SKM-1 (cell line): ENCODE data around the gene RPL32.
"Not testable (repeated sequence)": the region's sequence is repeated elsewhere in the genome, so short reads cannot be mapped to it uniquely, and the experiment has no call there.

ENCODE experiments used
- DNase-seq: peaks from one replicate; lab custom pipeline; 2025; ENCODE audit not compliant: unreplicated experiment; lab: John Stamatoyannopoulos, UW

Gene RPL32

DNA sequence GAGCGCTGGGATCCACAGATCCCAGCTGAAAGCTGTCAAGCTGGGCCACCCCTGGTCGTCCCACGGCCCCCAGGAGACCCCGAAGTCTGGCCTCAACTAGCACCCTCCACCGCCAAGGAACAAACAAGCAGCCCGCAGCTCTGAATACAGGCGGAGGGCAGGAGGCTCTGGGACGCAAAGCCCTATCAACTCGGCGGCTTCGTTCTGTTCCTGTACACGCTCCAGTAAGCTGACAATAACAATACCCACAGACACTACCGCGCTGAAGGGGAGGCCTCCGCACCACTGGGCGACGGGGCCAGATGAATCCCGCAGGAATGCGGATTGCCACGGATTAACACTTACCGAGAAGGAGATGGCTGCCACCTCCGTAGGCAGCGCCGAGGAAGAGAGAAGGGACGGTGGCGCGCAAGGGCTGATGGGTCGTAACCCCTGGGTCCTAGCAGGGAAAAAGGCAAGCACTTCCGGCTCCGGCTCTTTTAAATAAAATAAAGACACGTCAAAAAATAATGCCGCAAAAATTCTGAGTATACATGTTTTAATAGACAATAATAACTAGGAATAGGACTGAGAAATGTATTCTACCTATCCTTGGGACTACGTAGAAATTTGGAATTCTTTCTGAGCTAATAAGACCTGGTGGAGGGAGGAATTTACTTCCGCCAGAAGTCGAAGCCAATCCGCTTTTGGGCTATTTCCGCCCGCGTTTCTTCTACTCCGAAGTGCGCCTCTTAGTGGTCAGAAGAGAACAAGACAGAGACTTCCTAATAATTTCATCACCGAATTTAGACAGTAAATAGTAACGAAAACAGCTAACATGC lies at the start of gene RPL32:
TSS of gene RPL32 (minus strand) at position 417 of the 821 bp plus-strand sequence. CDS start 1,328 bp downstream, outside the sequence.
- peak; percentile 95 for DNase-seq

GRCh38 chr3:12890610-12891390 lies 49.4 kb upstream of the RPL32 start:
- no peak for DNase-seq

DNA sequence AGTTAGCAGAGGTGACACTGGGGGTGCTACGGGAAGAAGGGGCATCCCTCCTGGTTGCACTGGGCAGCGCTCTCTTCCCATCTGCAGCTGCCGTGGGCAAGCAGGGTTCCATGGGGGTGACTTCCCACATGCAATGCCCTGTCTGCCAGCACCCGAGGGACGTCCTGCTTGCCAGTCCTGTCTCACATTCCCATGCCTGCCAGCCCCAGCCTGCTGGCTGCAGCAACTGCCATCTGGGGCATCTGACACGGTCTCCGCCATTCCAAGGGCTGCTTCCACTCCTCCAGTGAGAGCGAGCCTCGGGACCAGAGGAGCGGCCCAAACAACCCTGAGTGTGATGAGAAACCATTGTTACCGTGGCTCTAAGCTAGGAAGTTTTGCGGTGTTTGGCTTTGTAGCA lies 45.4 kb upstream of the RPL32 start:
- DNase-seq: no peak

DNA sequence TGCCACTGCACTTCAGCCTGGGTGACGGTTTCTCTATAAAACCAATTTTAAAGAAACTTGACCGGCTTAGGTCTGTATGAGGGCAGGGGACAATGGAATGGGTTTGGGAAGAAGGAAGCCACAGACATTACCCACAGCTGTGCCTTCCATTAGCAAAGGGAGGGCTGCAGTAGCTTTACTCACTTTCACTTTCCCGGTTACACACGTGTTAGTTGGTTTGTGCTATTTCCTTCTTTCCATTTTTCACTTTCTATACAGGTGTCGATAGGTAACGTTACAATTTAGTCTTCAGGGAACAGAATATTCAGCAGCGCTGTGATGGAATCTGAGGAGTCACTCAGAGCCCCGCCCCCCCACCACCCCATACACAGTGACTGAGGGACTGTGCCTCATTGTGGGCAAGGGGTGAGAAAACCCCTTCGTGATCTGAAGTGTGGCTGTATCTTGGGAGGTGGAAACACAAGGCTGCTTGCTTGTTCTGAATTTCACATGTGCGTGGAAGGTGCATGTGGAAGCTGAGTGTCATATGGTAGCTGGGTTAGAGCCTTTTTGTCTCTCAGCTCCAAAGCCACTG lies 44.8 kb upstream of the RPL32 start:
- no peak for DNase-seq

- DNase-seq: no peak
These were observed 44.2 kb upstream of the RPL32 start for GRCh38 chr3:12885583-12885930.

- no peak for DNase-seq
These were observed 43.6 kb upstream of the RPL32 start for GRCh38 chr3:12884790-12885582.

GRCh38 chr3:12884186-12884680 lies 42.9 kb upstream of the RPL32 start:
- DNase-seq: no peak

GRCh38 chr3:12882336-12883310 lies 41.3 kb upstream of the RPL32 start:
- no peak for DNase-seq

GRCh38 chr3:12881858-12882257 lies 40.5 kb upstream of the RPL32 start:
- not testable (repeated sequence) for DNase-seq

- DNase-seq: no peak
These were observed 37.9 kb upstream of the RPL32 start for GRCh38 chr3:12879191-12879815.

DNA sequence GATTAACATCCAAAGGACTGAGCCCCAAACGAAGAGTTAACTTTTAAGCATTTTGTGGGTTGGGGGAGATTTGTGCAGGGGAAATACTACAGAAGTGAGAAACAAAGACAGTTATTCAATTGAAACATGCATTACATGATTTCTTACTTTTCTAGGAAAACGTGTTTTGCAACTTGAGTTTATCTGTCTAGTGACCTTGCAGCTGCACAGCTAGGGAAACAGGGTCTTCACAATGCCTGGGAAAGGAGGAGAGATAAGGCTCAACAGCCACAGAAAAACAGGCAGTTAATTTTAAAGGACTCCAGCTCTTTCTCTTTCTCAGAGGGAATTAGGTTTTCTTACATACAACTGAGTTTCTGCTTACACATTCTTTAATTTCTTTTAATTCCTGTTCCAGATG lies 37.4 kb upstream of the RPL32 start:
- DNase-seq: not testable (repeated sequence)

DNA sequence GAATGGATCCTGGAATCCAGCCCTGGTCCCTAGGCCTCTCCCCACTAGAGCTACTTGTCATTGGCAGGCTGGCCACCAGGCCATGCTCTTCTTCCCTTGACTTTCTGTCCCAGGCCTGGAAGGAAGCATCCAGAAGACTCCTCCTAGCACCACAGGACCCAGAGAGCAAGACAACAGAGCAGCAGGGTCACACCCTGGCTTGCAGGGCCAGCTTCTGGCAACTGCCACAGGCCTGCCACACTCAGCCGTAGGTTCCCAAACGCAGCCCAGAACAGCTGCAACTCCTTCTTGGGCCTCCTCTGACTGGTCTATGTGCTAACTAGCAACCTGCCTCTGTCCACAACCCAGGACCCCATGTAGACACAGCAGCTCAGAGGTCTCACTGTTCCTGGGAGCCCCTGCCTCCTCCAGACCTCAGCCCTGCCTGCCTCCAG lies 36.8 kb upstream of the RPL32 start:
- DNase-seq: no peak

DNA sequence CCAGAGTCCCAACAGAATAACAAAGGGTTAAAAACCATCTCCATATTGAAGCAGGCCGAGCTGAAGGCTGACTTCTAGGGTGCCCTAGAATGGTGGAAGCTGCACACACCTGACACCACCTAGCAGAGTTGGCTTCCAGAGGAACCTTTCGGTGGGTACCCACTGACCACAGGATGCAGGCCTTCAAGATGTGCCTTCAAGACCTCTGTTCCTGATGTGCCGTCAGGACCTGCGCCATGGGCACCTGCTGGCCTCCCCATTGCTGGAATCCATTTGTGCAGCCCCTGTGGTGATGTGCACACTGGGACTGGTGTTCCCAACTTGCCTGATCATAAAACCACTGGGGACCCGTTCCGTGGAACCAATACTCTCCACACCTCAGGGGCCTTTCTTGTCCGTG lies 35.7 kb upstream of the RPL32 start:
- no peak for DNase-seq

- DNase-seq: no peak
These were observed 34.8 kb upstream of the RPL32 start for GRCh38 chr3:12875857-12876836.

GRCh38 chr3:12871404-12871983 lies 30.1 kb upstream of the RPL32 start:
- DNase-seq: no peak

DNA sequence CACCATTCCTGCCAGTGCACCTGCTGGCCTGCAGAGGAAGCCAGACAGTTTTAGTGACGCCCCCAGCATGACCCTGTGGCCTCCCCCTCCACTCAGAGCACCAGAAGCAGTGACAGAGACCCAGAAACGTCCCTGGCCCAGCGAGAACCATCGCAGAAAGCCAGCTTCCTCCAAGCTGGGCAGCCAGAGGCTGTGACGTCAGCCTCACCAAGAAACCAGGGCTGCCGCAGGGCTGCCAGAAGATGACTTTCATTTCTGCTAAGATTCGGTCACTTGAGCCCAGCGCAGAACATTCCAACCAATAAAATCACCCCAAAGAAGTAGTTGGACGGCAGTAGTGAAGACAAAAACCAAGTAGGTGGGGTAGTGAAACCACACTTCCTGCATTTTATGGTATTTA lies 29.6 kb upstream of the RPL32 start:
- DNase-seq: no peak

- DNase-seq: no peak
These were observed 27.8 kb upstream of the RPL32 start for GRCh38 chr3:12869035-12869621.
